ENCODE measurements around the gene PDE3A. TPM values are rescaled to one million over a fixed set of nuclear protein-coding genes. Genes with fewer than 3 reads are reported as not detected.

The PDE3A gene
- total RNA-seq, 1 donor from 2014 or later, result 27.9 TPM

DNA sequence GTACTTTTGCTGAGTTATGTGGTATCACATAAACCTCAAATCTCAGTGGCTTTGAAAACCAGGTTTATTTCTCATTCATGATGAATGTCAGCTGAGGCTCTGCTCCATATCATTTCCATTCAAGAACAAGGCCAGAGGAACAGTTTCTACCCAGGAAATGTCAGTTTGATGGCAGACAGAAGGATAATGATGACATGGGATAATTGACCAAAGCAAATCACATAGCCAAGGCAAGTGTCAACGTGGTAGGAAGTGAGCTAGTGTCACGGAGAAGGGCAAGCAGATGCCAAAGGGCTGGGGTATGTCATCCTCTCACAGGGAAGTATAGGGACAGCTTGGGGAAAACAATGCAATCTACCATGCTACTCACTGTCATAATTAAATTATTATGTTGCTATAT, 12.3 kb upstream of the PDE3A start:
- H3K4me3 Mint-ChIP-seq (ENCODE audit: unreplicated experiment), result no peak overlapping the region
- no peak for DNase-seq (ENCODE audit: low spot score)
- no peaks in the 10 kb centered on the region for H3K36me3 Mint-ChIP-seq (ENCODE audit: low read depth)
- H3K4me1 Mint-ChIP-seq (ENCODE audit: low read depth), result peaks cover 22% of the 10 kb centered on the region
- no peaks in the 10 kb centered on the region for H3K27me3 Mint-ChIP-seq (ENCODE audit: low read depth)
- no peaks in the 10 kb centered on the region for H3K9me3 Mint-ChIP-seq (ENCODE audit: low read depth)
- TF ChIP-seq CTCF (IDR thresholded peaks at IDR 0.05), result no peak
- H3K27ac Mint-ChIP-seq (ENCODE audit: unreplicated experiment), result no peak overlapping the region

DNA sequence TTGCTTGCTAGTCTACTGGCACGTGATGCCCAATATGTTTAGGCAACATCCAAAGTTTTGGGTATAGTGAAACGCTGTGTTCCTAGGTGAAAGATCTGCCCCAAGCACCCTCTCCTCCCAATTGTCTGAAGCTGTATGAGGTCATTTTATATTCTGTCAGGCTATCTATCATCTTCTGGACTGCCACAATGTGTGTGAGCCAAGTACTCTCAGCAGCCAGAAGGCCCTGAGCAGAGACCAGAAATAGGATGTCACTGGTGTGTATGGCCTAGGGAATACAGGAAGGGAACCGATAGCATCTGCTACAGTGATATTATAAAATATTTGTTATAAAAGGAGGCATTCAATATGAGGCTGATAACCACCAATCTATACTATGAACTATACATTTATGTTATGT, 7.9 kb upstream of the PDE3A start:
- H3K27me3 Mint-ChIP-seq (ENCODE audit: low read depth), result no peaks in the 10 kb centered on the region
- DNase-seq (ENCODE audit: low spot score), result no peak
- H3K9me3 Mint-ChIP-seq (ENCODE audit: low read depth), result no peaks in the 10 kb centered on the region
- no peak overlapping the region for H3K27ac Mint-ChIP-seq (ENCODE audit: unreplicated experiment)
- no peak overlapping the region for H3K4me3 Mint-ChIP-seq (ENCODE audit: unreplicated experiment)
- peaks cover 14% of the 10 kb centered on the region for H3K4me1 Mint-ChIP-seq (ENCODE audit: low read depth)
- no peaks in the 10 kb centered on the region for H3K36me3 Mint-ChIP-seq (ENCODE audit: low read depth)
- TF ChIP-seq CTCF (IDR thresholded peaks at IDR 0.05), result no peak

- Mint-ChIP-seq H3K36me3 (ENCODE audit: low read depth) (no peaks in the 10 kb centered on the region), H3K9me3 (ENCODE audit: low read depth) (no peaks in the 10 kb centered on the region), H3K4me3 (ENCODE audit: unreplicated experiment) (no peak overlapping the region), H3K27me3 (ENCODE audit: low read depth) (no peaks in the 10 kb centered on the region), H3K27ac (ENCODE audit: unreplicated experiment) (no peak overlapping the region), H3K4me1 (ENCODE audit: low read depth) (peaks cover 14% of the 10 kb centered on the region)
- DNase-seq (ENCODE audit: low spot score), result no peak
- no peak for TF ChIP-seq CTCF (IDR thresholded peaks at IDR 0.05)
These were observed 6.9 kb upstream of the PDE3A start for GRCh38 chr12:20361416-20361815.

GRCh38 chr12:20364501-20364900, 3.8 kb upstream of the PDE3A start:
- peaks cover 11% of the 10 kb centered on the region for H3K4me1 Mint-ChIP-seq (ENCODE audit: low read depth)
- no peak for DNase-seq (ENCODE audit: low spot score)
- no peaks in the 10 kb centered on the region for H3K9me3 Mint-ChIP-seq (ENCODE audit: low read depth)
- no peak overlapping the region for H3K4me3 Mint-ChIP-seq (ENCODE audit: unreplicated experiment)
- H3K27ac Mint-ChIP-seq (ENCODE audit: unreplicated experiment), result no peak overlapping the region
- no peak for TF ChIP-seq CTCF (IDR thresholded peaks at IDR 0.05)
- no peaks in the 10 kb centered on the region for H3K36me3 Mint-ChIP-seq (ENCODE audit: low read depth)
- no peaks in the 10 kb centered on the region for H3K27me3 Mint-ChIP-seq (ENCODE audit: low read depth)

DNA sequence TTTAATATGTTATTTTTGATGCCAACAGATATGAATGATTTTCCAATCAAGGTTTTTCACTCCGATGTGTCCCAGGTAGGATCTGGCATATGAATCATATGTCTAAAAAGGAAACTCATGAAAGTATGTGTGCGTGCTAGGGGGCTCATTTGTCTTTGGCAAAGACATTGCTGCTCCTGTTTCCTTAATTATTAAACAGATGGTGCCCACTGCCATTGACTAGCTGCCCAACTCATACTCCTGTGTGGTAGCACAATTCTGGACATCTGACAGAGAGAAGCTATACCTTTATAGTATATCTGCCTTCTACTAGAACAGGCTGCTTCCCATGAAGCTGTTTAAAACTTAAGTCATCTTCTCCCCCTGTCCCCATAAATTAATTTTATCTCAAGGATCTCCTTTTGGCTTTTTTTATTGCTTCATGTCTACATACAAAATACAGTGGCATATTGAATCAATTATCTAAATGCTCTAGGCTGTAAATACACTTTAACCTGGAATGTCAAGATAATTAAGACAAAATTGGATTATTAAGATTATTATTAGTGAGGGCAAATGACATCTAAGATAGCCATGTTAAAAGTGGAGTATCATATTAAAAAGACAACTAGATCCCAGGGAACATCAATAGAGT, 1.4 kb upstream of the PDE3A start:
- Mint-ChIP-seq H3K27me3 (ENCODE audit: low read depth) (no peaks in the 10 kb centered on the region), H3K9me3 (ENCODE audit: low read depth) (no peaks in the 10 kb centered on the region), H3K27ac (ENCODE audit: unreplicated experiment) (no peak overlapping the region), H3K4me3 (ENCODE audit: unreplicated experiment) (no peak overlapping the region), H3K36me3 (ENCODE audit: low read depth) (no peaks in the 10 kb centered on the region), H3K4me1 (ENCODE audit: low read depth) (peaks cover 21% of the 10 kb centered on the region)
- TF ChIP-seq CTCF (IDR thresholded peaks at IDR 0.05), result no peak
- DNase-seq (ENCODE audit: low spot score), result no peak
